ENCODE data around the gene PLEKHG3.

GRCh38 chr14:64728856-64729255 is 24.6 kb downstream of the PLEKHG3 start:
- no peak for TF ChIP-seq EZH2 (IDR thresholded peaks at IDR 0.05)
- no peak for TF ChIP-seq CTCF (IDR thresholded peaks at IDR 0.05)

Measured in neural progenitor cell (in vitro differentiated cells).